Activated naive CD4-positive, alpha-beta T cell (primary cell): ENCODE results near the gene PTGS1.
"Not testable (repeated sequence)": the region's sequence is repeated elsewhere in the genome, so short reads cannot be mapped to it uniquely, and the experiment has no call there.

ENCODE experiments used
- DNase-seq, 4 experiments: peaks; one replicate each; lab custom pipeline; 2025; lab: John Stamatoyannopoulos, UW

Gene PTGS1

GRCh38 chr9:122398371-122398924 is 27.6 kb downstream of the PTGS1 start:
- DNase-seq: no peak

DNA sequence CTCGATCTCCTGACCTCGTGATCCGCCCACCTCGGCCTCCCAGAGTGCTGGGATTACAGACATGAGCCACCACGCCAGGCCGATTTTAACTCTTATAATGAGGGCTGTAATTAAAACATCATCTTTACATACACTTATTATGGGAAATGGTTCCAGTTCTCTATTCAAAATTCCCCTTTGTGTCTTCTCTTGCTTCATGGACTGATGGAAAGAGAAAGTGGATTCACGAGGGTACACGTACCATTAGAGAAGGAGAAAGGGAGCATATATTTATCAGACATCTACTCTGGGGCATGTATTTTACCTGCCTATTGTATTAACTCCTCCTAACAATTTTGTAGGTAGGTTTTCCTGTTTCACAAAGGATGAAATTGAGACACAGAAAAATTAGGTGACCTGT is 31.1 kb downstream of the PTGS1 start:
- no peak for DNase-seq

GRCh38 chr9:122402403-122402871 is 31.6 kb downstream of the PTGS1 start:
- no peak for DNase-seq

GRCh38 chr9:122402874-122403273 is 32.0 kb downstream of the PTGS1 start:
- DNase-seq: no peak

DNA sequence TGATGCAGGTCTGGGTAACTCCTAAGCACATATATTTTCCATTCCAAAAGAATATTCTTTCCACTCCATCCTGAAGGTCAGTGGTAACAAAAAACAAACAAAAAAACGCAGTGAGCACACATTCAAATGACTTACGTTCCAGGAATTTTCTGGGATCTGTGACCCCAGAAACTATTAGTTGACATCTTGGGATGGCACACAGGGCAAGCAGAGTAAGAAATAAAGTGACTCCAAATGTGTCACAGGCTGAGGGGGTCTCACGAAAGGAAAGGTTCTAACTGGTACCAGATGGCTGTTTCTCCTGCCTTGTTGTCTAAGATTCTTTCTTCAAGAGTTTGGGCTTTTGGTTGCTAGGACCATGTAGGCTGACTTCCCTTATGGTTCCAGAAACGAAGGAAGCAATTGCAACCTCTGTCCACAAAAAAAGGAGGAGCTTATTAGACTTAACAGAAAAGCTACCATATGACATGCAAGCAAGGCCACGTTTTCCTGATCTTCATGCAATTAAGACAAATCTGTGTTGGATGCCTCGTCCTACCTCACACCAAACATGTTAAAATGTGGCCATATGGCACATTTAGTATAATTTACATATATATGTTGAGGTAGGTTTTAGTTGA is 32.7 kb downstream of the PTGS1 start:
- no peak for DNase-seq

GRCh38 chr9:122405304-122406069 is 34.7 kb downstream of the PTGS1 start:
- DNase-seq: not testable (repeated sequence)

DNA sequence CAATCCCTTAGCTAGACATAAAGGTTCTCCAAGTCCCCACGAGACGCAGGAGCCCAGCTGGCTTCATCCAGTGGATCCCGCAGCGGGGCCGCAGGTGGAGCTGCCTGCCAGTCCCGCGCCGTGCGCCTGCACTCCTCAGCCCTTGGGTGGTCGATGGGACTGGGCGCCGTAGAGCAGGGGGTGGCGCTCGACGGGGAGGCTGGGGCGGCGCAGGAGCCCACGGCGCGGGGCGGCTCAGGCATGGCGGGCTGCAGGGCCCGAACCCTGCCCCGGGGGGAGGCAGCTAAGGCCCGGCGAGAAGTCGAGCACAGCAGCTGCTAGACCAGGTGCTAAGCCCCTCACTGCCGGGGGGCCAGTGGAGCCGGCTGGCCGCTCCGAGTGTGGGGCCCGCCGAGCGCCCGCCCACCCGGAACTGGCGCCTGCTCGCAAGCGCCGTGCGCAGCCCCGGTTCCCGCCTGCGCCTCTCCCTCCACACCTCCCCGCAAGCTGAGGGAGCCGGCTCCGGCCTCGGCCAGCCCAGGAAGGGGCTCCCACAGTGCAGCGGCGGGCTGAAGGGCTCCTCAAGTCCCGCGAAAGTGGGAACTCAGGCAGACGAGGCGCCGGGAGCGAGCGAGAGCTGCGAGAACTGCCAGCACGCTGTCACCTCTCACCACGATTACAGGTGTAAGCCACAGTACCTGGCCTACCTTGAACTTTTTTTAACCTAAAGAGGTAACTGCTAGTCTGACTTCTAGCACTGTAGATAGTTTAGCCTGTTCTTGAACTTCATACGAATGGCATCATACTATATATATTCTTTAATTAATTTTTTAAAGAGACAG is 35.5 kb downstream of the PTGS1 start:
- DNase-seq: no peak

DNA sequence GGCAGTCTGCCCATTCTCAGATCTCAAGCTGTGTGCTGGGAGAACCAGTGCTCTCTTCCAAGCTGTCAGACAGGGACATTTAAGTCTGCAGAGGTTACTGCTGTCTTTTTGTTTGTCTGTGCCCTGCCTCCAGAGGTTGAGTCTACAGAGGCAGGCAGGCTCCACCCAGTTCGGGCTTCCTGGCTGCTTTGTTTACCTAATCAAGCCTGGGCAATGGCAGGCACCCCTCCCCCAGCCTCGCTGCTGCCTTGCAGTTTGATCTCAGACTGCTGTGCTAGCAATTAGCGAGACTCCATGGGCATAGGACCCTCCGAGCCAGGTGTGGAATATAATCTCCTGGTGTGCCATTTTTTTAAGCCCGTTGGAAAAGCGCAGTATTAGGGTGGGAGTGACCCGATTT is 43.3 kb downstream of the PTGS1 start:
- not testable (repeated sequence) for DNase-seq

DNA sequence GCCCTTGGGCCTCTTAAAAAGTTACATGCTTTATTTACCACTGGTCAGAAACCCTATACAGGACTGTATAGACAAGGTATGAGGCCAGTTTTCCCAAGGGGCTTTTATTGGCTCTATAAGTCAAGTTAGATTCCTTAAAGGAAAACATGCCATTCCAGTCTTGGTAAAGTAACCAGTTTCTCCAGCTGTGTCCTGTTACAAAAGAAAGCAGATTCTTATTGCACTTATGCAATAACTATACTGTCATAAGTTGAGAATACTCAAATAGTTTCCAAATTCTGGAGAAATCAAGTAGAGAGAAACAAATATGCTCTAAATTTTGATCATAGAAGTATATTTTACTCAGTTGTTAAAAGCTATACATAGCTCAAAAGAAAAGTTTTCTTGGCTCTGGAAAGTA is 47.2 kb downstream of the PTGS1 start:
- no peak for DNase-seq

DNA sequence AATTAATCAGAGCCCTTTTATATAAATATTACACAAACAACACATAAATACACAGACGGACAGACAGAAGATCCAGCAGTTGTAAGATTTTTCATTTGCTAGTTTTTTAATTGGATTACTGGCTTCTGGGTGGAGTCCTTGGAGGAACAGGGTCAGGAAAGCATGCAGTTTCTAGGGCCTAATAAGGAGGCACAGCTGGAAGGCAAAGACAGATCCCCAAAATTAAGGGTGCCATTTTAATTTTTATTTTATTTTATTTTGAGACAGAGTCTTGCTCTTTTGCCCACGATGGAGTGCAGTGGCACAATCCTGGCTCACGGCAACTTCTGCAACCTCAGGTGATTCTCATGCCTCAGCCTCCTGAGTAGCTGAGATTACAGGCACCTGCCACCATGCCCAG is 49.5 kb downstream of the PTGS1 start:
- no peak for DNase-seq

- DNase-seq: no peak
Observed at GRCh38 chr9:122425087-122425486, 54.3 kb downstream of the PTGS1 start.

DNA sequence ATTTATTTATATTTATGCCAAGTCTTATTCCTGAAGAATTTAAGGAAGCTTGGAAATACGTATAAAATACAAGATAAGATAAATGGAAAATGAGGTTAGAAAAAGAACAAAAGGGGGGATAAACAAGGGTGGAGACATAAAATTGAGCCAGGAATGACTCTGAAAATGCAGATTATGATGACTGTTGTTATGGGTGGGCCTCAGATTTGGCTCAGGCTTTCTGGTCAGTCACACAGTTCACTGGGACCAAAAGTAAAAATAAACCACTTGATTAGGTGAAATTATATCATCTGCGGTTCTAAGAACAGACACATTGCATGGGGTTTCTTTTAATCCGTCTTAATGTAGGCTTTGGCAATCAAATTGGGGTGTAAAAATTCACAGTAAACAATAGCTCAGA is 55.9 kb downstream of the PTGS1 start:
- DNase-seq: no peak

- no peak for DNase-seq
Observed at GRCh38 chr9:122442568-122442967, 71.7 kb downstream of the PTGS1 start.

GRCh38 chr9:122444041-122444733 is 73.4 kb downstream of the PTGS1 start:
- no peak for DNase-seq
